ENCODE data around the gene RNASET2. TPM values are rescaled to one million over a fixed set of nuclear protein-coding genes. Genes with fewer than 3 reads are reported as not detected.

RNASET2 gene
- total RNA-seq, 2 donors from 2014 or later = 25.8 to 29.3 TPM

DNA sequence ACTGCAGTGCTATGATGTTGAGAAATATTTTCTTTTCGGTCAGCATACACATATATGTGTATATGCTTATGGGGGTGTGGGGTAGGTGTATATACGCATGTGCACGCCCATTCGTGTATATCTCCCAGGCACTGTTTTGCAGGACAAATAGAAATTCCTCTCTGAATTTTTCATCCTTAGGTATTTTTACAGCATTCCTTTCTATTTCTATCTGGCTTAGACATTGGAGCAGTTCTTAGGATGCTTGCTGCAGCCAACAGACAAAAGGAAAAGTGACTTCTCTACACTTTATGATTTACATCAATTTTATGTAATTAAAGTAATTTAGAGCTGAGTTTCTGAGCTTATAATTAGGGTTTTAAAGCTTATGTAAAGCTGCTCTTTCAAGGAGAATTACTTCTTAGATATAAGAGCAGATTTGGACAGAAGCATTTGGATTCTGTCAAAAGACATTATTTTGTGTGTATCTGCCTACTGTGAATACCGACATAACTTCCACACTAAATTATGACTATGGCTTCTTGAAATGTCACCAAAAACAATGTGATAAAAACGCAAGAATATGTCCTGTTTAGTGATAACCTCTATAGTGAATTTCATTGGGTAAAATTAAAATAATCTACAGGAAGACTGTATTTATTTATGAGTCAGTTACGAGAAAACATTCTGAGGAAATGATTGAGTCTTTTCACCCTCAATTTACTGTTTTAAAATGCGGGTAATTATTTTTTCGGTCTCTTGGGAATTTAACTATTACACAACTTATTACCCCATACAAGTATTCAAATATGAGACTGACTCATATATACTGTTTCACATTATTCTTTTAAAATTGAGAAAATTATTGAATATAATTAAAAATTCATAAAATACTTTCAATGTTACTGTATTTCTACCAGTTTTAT is 21.5 kb upstream of the RNASET2 start:
- Mint-ChIP-seq H3K27ac (no peak overlapping the region), H3K27me3 (ENCODE audit: insufficient read depth) (no peaks in the 10 kb centered on the region), H3K9me3 (no peaks in the 10 kb centered on the region), H3K36me3 (ENCODE audit: low read depth) (peaks cover 19% of the 10 kb centered on the region), H3K4me3 (no peak overlapping the region), H3K4me1 (peaks cover under 1% of the 10 kb centered on the region)
- Histone ChIP-seq H3K36me3 (ENCODE audit: control insufficient read depth, insufficient read depth, low read length) (peaks cover 14% of the 10 kb centered on the region), H3K27ac (ENCODE audit: low read depth, low read length) (no peak overlapping the region), H3K27me3 (ENCODE audit: control insufficient read depth, insufficient read depth, low read length, poor library complexity, severe bottlenecking) (no peaks in the 10 kb centered on the region), H3K9ac (ENCODE audit: extremely low read depth, low read length, poor library complexity, severe bottlenecking) (no peak overlapping the region), H3K4me3 (ENCODE audit: low read length) (no peak overlapping the region), H3K9me3 (ENCODE audit: control insufficient read depth, low read length) (no peaks in the 10 kb centered on the region), H3K4me1 (ENCODE audit: control insufficient read depth, insufficient read depth, low read length) (no peaks in the 10 kb centered on the region)
- TF ChIP-seq, protein P1, sequence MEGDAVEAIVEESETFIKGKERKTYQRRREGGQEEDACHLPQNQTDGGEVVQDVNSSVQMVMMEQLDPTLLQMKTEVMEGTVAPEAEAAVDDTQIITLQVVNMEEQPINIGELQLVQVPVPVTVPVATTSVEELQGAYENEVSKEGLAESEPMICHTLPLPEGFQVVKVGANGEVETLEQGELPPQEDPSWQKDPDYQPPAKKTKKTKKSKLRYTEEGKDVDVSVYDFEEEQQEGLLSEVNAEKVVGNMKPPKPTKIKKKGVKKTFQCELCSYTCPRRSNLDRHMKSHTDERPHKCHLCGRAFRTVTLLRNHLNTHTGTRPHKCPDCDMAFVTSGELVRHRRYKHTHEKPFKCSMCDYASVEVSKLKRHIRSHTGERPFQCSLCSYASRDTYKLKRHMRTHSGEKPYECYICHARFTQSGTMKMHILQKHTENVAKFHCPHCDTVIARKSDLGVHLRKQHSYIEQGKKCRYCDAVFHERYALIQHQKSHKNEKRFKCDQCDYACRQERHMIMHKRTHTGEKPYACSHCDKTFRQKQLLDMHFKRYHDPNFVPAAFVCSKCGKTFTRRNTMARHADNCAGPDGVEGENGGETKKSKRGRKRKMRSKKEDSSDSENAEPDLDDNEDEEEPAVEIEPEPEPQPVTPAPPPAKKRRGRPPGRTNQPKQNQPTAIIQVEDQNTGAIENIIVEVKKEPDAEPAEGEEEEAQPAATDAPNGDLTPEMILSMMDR (conservative IDR thresholded peaks at IDR 0.05) = no peak
- DNase-seq = no peak
- 93 to 100% methylated on average over 4 to 9 of the region's 9 CpGs for WGBS, 2 experiments (ENCODE audit: insufficient coverage in 1 of 2, insufficient read length in 1 of 2)

DNA sequence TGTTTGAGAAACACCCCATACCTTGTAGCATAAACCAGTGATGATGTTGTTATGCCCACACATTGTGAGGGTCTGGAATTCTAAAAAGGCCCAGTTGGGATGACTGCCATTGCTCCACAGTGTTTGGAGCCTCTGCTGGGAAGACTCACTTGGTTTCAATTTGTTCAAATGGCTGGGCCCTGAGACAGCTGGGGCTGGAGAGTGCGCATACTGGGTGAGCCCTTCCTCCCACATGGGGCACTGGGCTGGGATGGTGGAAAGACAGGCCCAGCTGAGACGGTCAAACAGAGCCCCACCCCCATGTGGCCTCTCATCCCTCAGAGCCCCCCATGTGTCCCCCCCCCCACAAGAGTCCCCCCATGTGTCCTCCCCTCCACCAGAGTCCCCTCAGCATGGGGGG is 20.3 kb upstream of the RNASET2 start:
- Histone ChIP-seq H3K27me3 (ENCODE audit: control insufficient read depth, insufficient read depth, low read length, poor library complexity, severe bottlenecking) (no peaks in the 10 kb centered on the region), H3K4me1 (ENCODE audit: control insufficient read depth, insufficient read depth, low read length) (peaks cover 7% of the 10 kb centered on the region), H3K36me3 (ENCODE audit: control insufficient read depth, insufficient read depth, low read length) (peaks cover 11% of the 10 kb centered on the region), H3K9ac (ENCODE audit: extremely low read depth, low read length, poor library complexity, severe bottlenecking) (no peak overlapping the region), H3K27ac (ENCODE audit: low read depth, low read length) (no peak overlapping the region), H3K9me3 (ENCODE audit: control insufficient read depth, low read length) (no peaks in the 10 kb centered on the region), H3K4me3 (ENCODE audit: low read length) (no peak overlapping the region)
- H3K27ac Mint-ChIP-seq = no peak overlapping the region
- WGBS, 2 experiments (ENCODE audit: insufficient coverage in 1 of 2, insufficient read length in 1 of 2) = 100% methylated on average over 2 of the region's 2 CpGs; no CpG with 5 or more reads in 1 of the 2 experiments
- no peaks in the 10 kb centered on the region for H3K9me3 Mint-ChIP-seq
- H3K36me3 Mint-ChIP-seq (ENCODE audit: low read depth) = peaks cover 14% of the 10 kb centered on the region
- DNase-seq = no peak
- no peak overlapping the region for H3K4me3 Mint-ChIP-seq
- H3K4me1 Mint-ChIP-seq = peaks cover 11% of the 10 kb centered on the region
- TF ChIP-seq, protein P1 (conservative IDR thresholded peaks at IDR 0.05) = no peak
- H3K27me3 Mint-ChIP-seq (ENCODE audit: insufficient read depth) = no peaks in the 10 kb centered on the region

DNA sequence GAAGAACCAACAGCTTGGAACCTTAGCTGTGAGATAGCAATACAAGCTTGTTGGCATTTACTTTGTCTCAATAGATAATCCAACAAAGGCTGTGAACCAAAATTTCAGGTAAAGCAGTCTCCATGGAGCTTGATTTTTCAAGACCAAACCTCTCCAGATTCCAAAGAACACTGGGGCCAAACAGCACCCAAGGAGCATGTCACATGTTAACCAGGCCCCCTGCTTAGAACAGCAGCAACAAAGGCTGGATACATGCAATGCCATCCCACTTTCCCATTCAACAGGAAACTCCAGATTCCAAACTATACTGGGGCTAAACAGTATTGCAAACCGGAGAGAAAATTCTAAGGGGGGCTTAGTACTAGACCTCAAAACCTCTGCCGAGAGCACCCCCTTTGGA is 15.8 kb upstream of the RNASET2 start:
- Mint-ChIP-seq H3K4me3 (no peak overlapping the region), H3K4me1 (peaks cover 16% of the 10 kb centered on the region), H3K36me3 (ENCODE audit: low read depth) (peaks cover 5% of the 10 kb centered on the region)

More for the DNA sequence above, 15.8 kb upstream of the RNASET2 start:
- 83 to 89% methylated on average over 2 of the region's 2 CpGs for WGBS, 2 experiments (ENCODE audit: insufficient coverage in 1 of 2, insufficient read length in 1 of 2)
- no peaks in the 10 kb centered on the region for H3K27me3 ChIP-seq (ENCODE audit: control insufficient read depth, insufficient read depth, low read length, poor library complexity, severe bottlenecking)
- DNase-seq = no peak
- no peak overlapping the region for H3K27ac ChIP-seq (ENCODE audit: low read depth, low read length)
- no peak overlapping the region for H3K4me3 ChIP-seq (ENCODE audit: low read length)
- Mint-ChIP-seq H3K27ac (no peak overlapping the region), H3K27me3 (ENCODE audit: insufficient read depth) (peaks cover under 1% of the 10 kb centered on the region), H3K9me3 (peaks cover 7% of the 10 kb centered on the region)
- peaks cover 10% of the 10 kb centered on the region for H3K9me3 ChIP-seq (ENCODE audit: control insufficient read depth, low read length)
- H3K36me3 ChIP-seq (ENCODE audit: control insufficient read depth, insufficient read depth, low read length) = peaks cover 3% of the 10 kb centered on the region
- peaks cover 7% of the 10 kb centered on the region for H3K4me1 ChIP-seq (ENCODE audit: control insufficient read depth, insufficient read depth, low read length)
- H3K9ac ChIP-seq (ENCODE audit: extremely low read depth, low read length, poor library complexity, severe bottlenecking) = no peak overlapping the region
- TF ChIP-seq, protein P1 (conservative IDR thresholded peaks at IDR 0.05) = no peak

All from endodermal cell (in vitro differentiated cells).